ENCODE data around the gene CALML3.

CALML3 gene

DNA sequence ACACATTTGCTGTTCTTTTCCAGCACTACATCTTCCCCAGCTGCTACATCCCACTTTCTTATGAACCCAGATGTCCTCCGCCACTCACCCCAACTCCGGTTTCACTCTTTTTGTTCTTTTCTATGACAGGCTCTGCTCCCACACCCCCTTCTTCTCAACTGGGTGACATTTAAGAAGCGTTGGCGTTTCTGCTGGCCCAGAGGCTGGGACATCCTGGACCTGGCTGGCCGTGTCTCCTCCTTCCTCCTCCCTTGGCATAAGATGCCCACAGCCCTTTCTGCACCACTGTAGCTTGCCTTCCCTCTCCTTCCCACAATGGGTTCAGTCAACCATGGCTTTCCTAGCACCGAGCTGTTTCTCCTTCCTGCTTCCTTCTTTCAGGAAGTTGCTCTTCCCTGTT lies 16.0 kb upstream of the CALML3 start:
- Histone ChIP-seq H3K4me1 (no peaks in the 10 kb centered on the region), H3K4me3 (ENCODE audit: low read depth, low read length) (no peak overlapping the region), H3K27me3 (no peaks in the 10 kb centered on the region; the same call in 1 of the 2 replicates), H3K9me3 (no peaks in the 10 kb centered on the region), H3K36me3 (no peaks in the 10 kb centered on the region)
- DNase-seq = no peak
- TF ChIP-seq, protein P1, sequence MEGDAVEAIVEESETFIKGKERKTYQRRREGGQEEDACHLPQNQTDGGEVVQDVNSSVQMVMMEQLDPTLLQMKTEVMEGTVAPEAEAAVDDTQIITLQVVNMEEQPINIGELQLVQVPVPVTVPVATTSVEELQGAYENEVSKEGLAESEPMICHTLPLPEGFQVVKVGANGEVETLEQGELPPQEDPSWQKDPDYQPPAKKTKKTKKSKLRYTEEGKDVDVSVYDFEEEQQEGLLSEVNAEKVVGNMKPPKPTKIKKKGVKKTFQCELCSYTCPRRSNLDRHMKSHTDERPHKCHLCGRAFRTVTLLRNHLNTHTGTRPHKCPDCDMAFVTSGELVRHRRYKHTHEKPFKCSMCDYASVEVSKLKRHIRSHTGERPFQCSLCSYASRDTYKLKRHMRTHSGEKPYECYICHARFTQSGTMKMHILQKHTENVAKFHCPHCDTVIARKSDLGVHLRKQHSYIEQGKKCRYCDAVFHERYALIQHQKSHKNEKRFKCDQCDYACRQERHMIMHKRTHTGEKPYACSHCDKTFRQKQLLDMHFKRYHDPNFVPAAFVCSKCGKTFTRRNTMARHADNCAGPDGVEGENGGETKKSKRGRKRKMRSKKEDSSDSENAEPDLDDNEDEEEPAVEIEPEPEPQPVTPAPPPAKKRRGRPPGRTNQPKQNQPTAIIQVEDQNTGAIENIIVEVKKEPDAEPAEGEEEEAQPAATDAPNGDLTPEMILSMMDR (IDR thresholded peaks at IDR 0.05; ENCODE audit: low read depth, low read length) = no peak

- no peaks in the 10 kb centered on the region; the same call in 1 of the 2 replicates for H3K27me3 ChIP-seq
- TF ChIP-seq, protein P1 (IDR thresholded peaks at IDR 0.05; ENCODE audit: low read depth, low read length) = no peak
- H3K9me3 ChIP-seq = no peaks in the 10 kb centered on the region
- DNase-seq = no peak
- no peak overlapping the region for H3K4me3 ChIP-seq (ENCODE audit: low read depth, low read length)
- no peaks in the 10 kb centered on the region for H3K4me1 ChIP-seq
- no peaks in the 10 kb centered on the region for H3K36me3 ChIP-seq
These were observed 15.5 kb upstream of the CALML3 start for GRCh38 chr10:5509236-5509635.

DNA sequence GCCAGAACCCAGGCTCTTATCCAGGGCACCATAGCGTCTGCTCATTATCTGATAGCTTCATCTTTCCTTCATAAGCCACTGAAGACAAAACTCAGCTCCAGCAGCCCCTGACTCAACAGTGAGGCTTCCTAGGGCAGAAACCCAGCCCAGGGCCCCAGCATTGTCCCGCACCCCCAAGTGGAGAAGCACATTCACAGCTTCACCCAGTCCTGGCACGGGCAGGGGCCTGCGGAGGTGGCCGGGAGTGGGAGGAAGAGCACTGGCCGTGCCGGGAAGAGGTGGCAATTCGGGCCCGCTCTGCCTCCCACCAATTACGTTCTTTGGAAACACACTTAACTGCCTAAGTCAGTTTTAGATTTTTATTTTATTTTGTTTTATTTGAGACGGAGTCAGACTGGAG lies 15.1 kb upstream of the CALML3 start:
- TF ChIP-seq, protein P1 (IDR thresholded peaks at IDR 0.05; ENCODE audit: low read depth, low read length) = no peak
- Histone ChIP-seq H3K36me3 (no peaks in the 10 kb centered on the region), H3K4me1 (no peaks in the 10 kb centered on the region), H3K4me3 (ENCODE audit: low read depth, low read length) (no peak overlapping the region), H3K9me3 (no peaks in the 10 kb centered on the region), H3K27me3 (no peaks in the 10 kb centered on the region)
- no peak for DNase-seq

- H3K4me3 ChIP-seq (ENCODE audit: low read depth, low read length) = no peak overlapping the region
- no peaks in the 10 kb centered on the region for H3K9me3 ChIP-seq
- DNase-seq = no peak
- H3K4me1 ChIP-seq = no peaks in the 10 kb centered on the region
- no peaks in the 10 kb centered on the region for H3K36me3 ChIP-seq
- H3K27me3 ChIP-seq = no peaks in the 10 kb centered on the region
- TF ChIP-seq, protein P1 (IDR thresholded peaks at IDR 0.05; ENCODE audit: low read depth, low read length) = no peak
These were observed 14.3 kb upstream of the CALML3 start for GRCh38 chr10:5510281-5511072.

GRCh38 chr10:5511231-5511884 lies 13.4 kb upstream of the CALML3 start:
- TF ChIP-seq, protein P1 (IDR thresholded peaks at IDR 0.05; ENCODE audit: low read depth, low read length) = no peak
- H3K4me3 ChIP-seq (ENCODE audit: low read depth, low read length) = no peak overlapping the region

GRCh38 chr10:5511885-5512280 lies 12.9 kb upstream of the CALML3 start:
- DNase-seq = no peak
- no peaks in the 10 kb centered on the region for H3K27me3 ChIP-seq
- no peaks in the 10 kb centered on the region for H3K36me3 ChIP-seq
- TF ChIP-seq, protein P1 (IDR thresholded peaks at IDR 0.05; ENCODE audit: low read depth, low read length) = no peak
- H3K9me3 ChIP-seq = no peaks in the 10 kb centered on the region
- H3K4me1 ChIP-seq = no peaks in the 10 kb centered on the region
- no peak overlapping the region for H3K4me3 ChIP-seq (ENCODE audit: low read depth, low read length)

More at GRCh38 chr10:5511231-5511884, 13.4 kb upstream of the CALML3 start:
- Histone ChIP-seq H3K27me3 (no peaks in the 10 kb centered on the region), H3K4me1 (no peaks in the 10 kb centered on the region), H3K36me3 (no peaks in the 10 kb centered on the region), H3K9me3 (no peaks in the 10 kb centered on the region)
- DNase-seq = no peak

All from BE2C (cell line).